GM23338 (cell line): Measurements from ENCODE around the gene KLRK1. TPM values are rescaled to one million over a fixed set of nuclear protein-coding genes. Genes with fewer than 3 reads are reported as not detected.

Experiments used
- ATAC-seq: fragments of 200-7000 bp; cut with Tn5 transposase; 3 replicates; pipeline ENCODE4 v1.9.1; 2020
- DNase-seq: peaks from one replicate; pipeline ENCODE4 v3.0.0-alpha.2; 2015; ENCODE audit warnings: low spot score
- H2AFZ ChIP-seq: fragments of 200-600 bp; sonication (generic); 2 replicates; pipeline ENCODE4 v1.8.0; 2016; ENCODE audit warnings: antibody characterized with exemption, mild to moderate bottlenecking, moderate library complexity
- H3F3A ChIP-seq: fragments of 200-600 bp; sonication (generic); replicated peaks from 2 replicates; pipeline ENCODE4 v1.8.0; 2017; ENCODE audit warnings: antibody characterized with exemption, mixed run types, low read depth
- H3K27ac ChIP-seq: fragments of 200-600 bp; sonication (generic); 2 replicates; pipeline ENCODE4 v1.6.1; 2016; ENCODE audit warnings: low read depth
- H3K27me3 ChIP-seq: fragments of 200-600 bp; sonication (generic); 2 replicates; pipeline ENCODE4 v1.8.0; 2016; ENCODE audit warnings: mild to moderate bottlenecking, mixed run types, moderate library complexity; ENCODE audit not compliant: insufficient read depth
- H3K36me3 ChIP-seq: fragments of 200-600 bp; sonication (generic); 2 replicates; pipeline ENCODE4 v1.8.0; 2016; ENCODE audit warnings: mild to moderate bottlenecking; ENCODE audit not compliant: insufficient read depth
- H3K4me1 ChIP-seq: fragments of 200-600 bp; sonication (generic); 2 replicates; pipeline ENCODE4 v1.8.0; 2016; ENCODE audit warnings: mild to moderate bottlenecking, moderate library complexity; ENCODE audit not compliant: insufficient read depth
- H3K4me2 ChIP-seq: fragments of 200-600 bp; sonication (generic); 2 replicates; pipeline ENCODE4 v1.7.1; 2017; ENCODE audit warnings: mixed run types
- H3K4me3 ChIP-seq: fragments of 200-600 bp; sonication (generic); 2 replicates; pipeline ENCODE4 v1.6.1; 2016; ENCODE audit warnings: mixed run types
- H3K79me2 ChIP-seq: fragments of 200-600 bp; sonication (generic); replicated peaks from 2 replicates; pipeline ENCODE4 v1.8.0; 2017; ENCODE audit warnings: mild to moderate bottlenecking; ENCODE audit not compliant: insufficient read depth
- H3K9me2 ChIP-seq: fragments of 200-600 bp; sonication (generic); 2 replicates; pipeline ENCODE4 v1.8.0; 2017; ENCODE audit not compliant: insufficient read depth
- H4K20me1 ChIP-seq: fragments of 200-600 bp; sonication (generic); replicated peaks from 2 replicates; pipeline ENCODE4 v1.8.0; 2017; ENCODE audit warnings: mild to moderate bottlenecking; ENCODE audit not compliant: insufficient read depth
- H3K27ac Mint-ChIP-seq: 2 replicates; pipeline ENCODE4 v1.8.0; 2020; ENCODE audit warnings: inconsistent platforms, mild to moderate bottlenecking, moderate library complexity, mixed read lengths
- H3K27me3 Mint-ChIP-seq: 3 replicates; pipeline ENCODE4 v1.8.0; 2022; ENCODE audit warnings: low read depth, mild to moderate bottlenecking, moderate library complexity, mixed read lengths, inconsistent platforms; ENCODE audit not compliant: insufficient read depth, poor library complexity
- H3K36me3 Mint-ChIP-seq: 3 replicates; pipeline ENCODE4 v1.8.0; 2021; ENCODE audit warnings: low read depth, mild to moderate bottlenecking, inconsistent platforms, moderate library complexity, mixed read lengths
- H3K4me1 Mint-ChIP-seq: 3 replicates; pipeline ENCODE4 v1.8.0; 2020; ENCODE audit warnings: mild to moderate bottlenecking, inconsistent platforms, mixed read lengths
- H3K4me3 Mint-ChIP-seq: 3 replicates; pipeline ENCODE4 v1.8.0; 2021; ENCODE audit warnings: moderate library complexity, mild to moderate bottlenecking, inconsistent platforms, mixed read lengths
- H3K9me3 Mint-ChIP-seq: 3 replicates; pipeline ENCODE4 v1.8.0; 2020; ENCODE audit warnings: moderate library complexity, mild to moderate bottlenecking, inconsistent platforms, mixed read lengths
- CTCF ChIP-seq, 2 experiments: fragments of 200-600 bp in 1 of 2; sonication (generic) in 1 of 2; conservative IDR thresholded peaks; 2 replicates each; pipeline versions ENCODE4 v1.5.1 to v1.6.1; 2016 to 2017; ENCODE audit warnings: antibody characterized with exemption in 2 of 2, low read depth in 2 of 2, mild to moderate bottlenecking in 2 of 2, moderate library complexity in 1 of 2
- ETS1 ChIP-seq: IDR thresholded peaks from 2 replicates; pipeline ENCODE4 v1.6.1; 2016; ENCODE audit warnings: antibody characterized with exemption
- EZH2phosphoT487 ChIP-seq: fragments of 200-600 bp; sonication (generic); IDR thresholded peaks from one replicate; pipeline ENCODE4 v1.8.1; 2018; ENCODE audit warnings: antibody characterized with exemption; ENCODE audit not compliant: unreplicated experiment
- POLR2AphosphoS5 ChIP-seq: IDR thresholded peaks from 2 replicates; pipeline ENCODE4 v1.6.1; 2016; ENCODE audit warnings: antibody characterized with exemption, low read depth
- REST ChIP-seq: IDR thresholded peaks from one replicate; pipeline ENCODE4 v1.6.1; 2018; ENCODE audit warnings: antibody characterized with exemption; ENCODE audit not compliant: unreplicated experiment
- ZNF114 ChIP-seq: fragments of 250-450 bp; sonication (Bioruptor Pico); IDR thresholded peaks from 2 replicates; pipeline ENCODE4 v1.5.0; 2020; ENCODE audit warnings: mild to moderate bottlenecking, moderate library complexity
- ZNF462 ChIP-seq: fragments of 250-450 bp; sonication (Bioruptor Pico); IDR thresholded peaks from 2 replicates; pipeline ENCODE4 v1.5.0; 2020; ENCODE audit warnings: mild to moderate bottlenecking, moderate library complexity
- polyA plus RNA-seq: library from polyadenylated mRNA; unstranded; fragments of >200 nt; fragmentation: Nextera tagmentation; extraction: Ambion mirVana; gene quantifications from 2 replicates; pipeline ENCODE4 v1.2.1, GENCODE V29; 2016
- total RNA-seq: library from RNA; depleted of rRNA; stranded (reverse); fragments of >200 nt; shearing (Covaris generic); gene quantifications from 2 replicates; pipeline ENCODE4 v1.2.3, GENCODE V29; 2014

The KLRK1 gene
- total and polyA plus RNA-seq, 2 experiments from 2014 or later: not detected

- TF ChIP-seq CTCF (conservative IDR thresholded peaks at IDR 0.05; ENCODE audit: low read depth in 2 of 2): no peak
Observed at GRCh38 chr12:10362828-10363657, 26.8 kb downstream of the KLRK1 start (continued).

- 0 out of 2 replicates have a peak overlapping the region, but pooled peaks have one; percentile 51 for H3K27ac Mint-ChIP-seq
- ATAC-seq (no peak), DNase-seq (no peak)
- H2AFZ ChIP-seq: no peak overlapping the region
- H3K4me3 Mint-ChIP-seq: peak overlapping the region; percentile 42; the same call in 1 of the 3 replicates
- peak overlapping the region; percentile 86 for H3K4me2 ChIP-seq
- H3K79me2 ChIP-seq: no peaks in the 10 kb centered on the region
- H3K27me3 Mint-ChIP-seq: peaks cover 7% of the 10 kb centered on the region
- peak overlapping the region; percentile 75; the same call in 1 of the 2 replicates for H3K27ac ChIP-seq
- peaks cover 47% of the 10 kb centered on the region for H3K4me1 ChIP-seq
- peaks cover 32% of the 10 kb centered on the region; the same call in 2 of the 3 replicates for H3K36me3 Mint-ChIP-seq
- no peaks in the 10 kb centered on the region for H4K20me1 ChIP-seq
- H3K9me2 ChIP-seq: no peaks in the 10 kb centered on the region
- H3K36me3 ChIP-seq: no peaks in the 10 kb centered on the region
- no peaks in the 10 kb centered on the region for H3F3A ChIP-seq
- peaks cover 23% of the 10 kb centered on the region; the same call in 2 of the 3 replicates for H3K9me3 Mint-ChIP-seq
- peaks cover 25% of the 10 kb centered on the region for H3K4me1 Mint-ChIP-seq
- H3K27me3 ChIP-seq: no peaks in the 10 kb centered on the region
- H3K4me3 ChIP-seq: no peak overlapping the region
- TF ChIP-seq ZNF114 (CRISPR knock-in tag) (no peak), POLR2AphosphoS5 (no peak), ETS1 (no peak), EZH2phosphoT487 (no peak), REST (no peak), CTCF (conservative IDR thresholded peaks at IDR 0.05; ENCODE audit: low read depth in 2 of 2) (no peak), ZNF462 (CRISPR knock-in tag) (no peak)
Observed at GRCh38 chr12:10362325-10362724, 27.5 kb downstream of the KLRK1 start.
